KMS-11 (cell line): ENCODE measurements around the gene REPS1.

ENCODE experiments used
- H2AFZ ChIP-seq: fragments of 200-600 bp; sonication (generic); 2 replicates; pipeline ENCODE4 v1.6.1; 2016; ENCODE audit warnings: antibody characterized with exemption, mixed run types, low read depth
- H3K27ac ChIP-seq: fragments of 200-600 bp; sonication (generic); 2 replicates; pipeline ENCODE4 v1.6.1; 2016; ENCODE audit warnings: mild to moderate bottlenecking, mixed run types
- H3K27me3 ChIP-seq: fragments of 200-600 bp; sonication (generic); 2 replicates; pipeline ENCODE4 v1.6.1; 2017; ENCODE audit warnings: mild to moderate bottlenecking, low read depth, mixed run types, moderate library complexity; ENCODE audit not compliant: insufficient read depth
- H3K36me3 ChIP-seq: fragments of 200-600 bp; sonication (generic); 2 replicates; pipeline ENCODE4 v1.6.1; 2017; ENCODE audit warnings: mild to moderate bottlenecking, mixed run types; ENCODE audit not compliant: insufficient read depth
- H3K4me1 ChIP-seq: fragments of 200-600 bp; sonication (generic); 2 replicates; pipeline ENCODE4 v1.6.1; 2016; ENCODE audit warnings: mild to moderate bottlenecking, low read depth, mixed run types; ENCODE audit not compliant: poor library complexity, severe bottlenecking
- H3K4me2 ChIP-seq: fragments of 200-600 bp; sonication (generic); 2 replicates; pipeline ENCODE4 v1.7.0; 2016; ENCODE audit warnings: mild to moderate bottlenecking, mixed run types
- H3K4me3 ChIP-seq: fragments of 200-600 bp; sonication (generic); IDR thresholded peaks from 2 replicates; pipeline ENCODE4 v1.6.1; 2017; ENCODE audit warnings: low read depth, low read length, mixed read lengths; ENCODE audit not compliant: insufficient read depth
- H3K79me2 ChIP-seq: fragments of 200-600 bp; sonication (generic); 2 replicates; pipeline ENCODE4 v1.6.1; 2016; ENCODE audit warnings: low read depth, mixed run types; ENCODE audit not compliant: insufficient read depth
- H3K9ac ChIP-seq: fragments of 200-600 bp; sonication (generic); 2 replicates; pipeline ENCODE4 v1.6.1; 2016; ENCODE audit warnings: mild to moderate bottlenecking, mixed run types
- H4K20me1 ChIP-seq: fragments of 200-600 bp; sonication (generic); 2 replicates; pipeline ENCODE4 v1.6.1; 2016; ENCODE audit warnings: mild to moderate bottlenecking, mixed run types; ENCODE audit not compliant: insufficient read depth
- CTCF ChIP-seq: fragments of 200-600 bp; sonication (generic); conservative IDR thresholded peaks from 2 replicates; pipeline ENCODE4 v1.6.1; 2017; ENCODE audit warnings: low read depth, mild to moderate bottlenecking, antibody characterized with exemption, low read length, moderate library complexity, mixed read lengths

REPS1 gene

GRCh38 chr6:138863321-138863720 lies 124.7 kb downstream of the REPS1 start:
- TF ChIP-seq CTCF = no peak
- Histone ChIP-seq H3K4me2 (no peak overlapping the region), H3K4me1 (no peaks in the 10 kb centered on the region)

GRCh38 chr6:138862456-138862855 lies 125.6 kb downstream of the REPS1 start:
- H3K4me3 ChIP-seq = no peak overlapping the region
- H3K9ac ChIP-seq = no peak overlapping the region
- no peak for TF ChIP-seq CTCF
- H3K27ac ChIP-seq = no peak overlapping the region
- no peaks in the 10 kb centered on the region for H3K36me3 ChIP-seq
- no peaks in the 10 kb centered on the region for H3K27me3 ChIP-seq
- no peaks in the 10 kb centered on the region for H3K4me1 ChIP-seq
- no peak overlapping the region for H2AFZ ChIP-seq
- no peaks in the 10 kb centered on the region for H4K20me1 ChIP-seq
- no peak overlapping the region for H3K4me2 ChIP-seq
- H3K79me2 ChIP-seq = no peaks in the 10 kb centered on the region

More at GRCh38 chr6:138863321-138863720, 124.7 kb downstream of the REPS1 start:
- H3K79me2 ChIP-seq = no peaks in the 10 kb centered on the region
- H2AFZ ChIP-seq = no peak overlapping the region
- no peaks in the 10 kb centered on the region for H3K27me3 ChIP-seq
- H3K27ac ChIP-seq = no peak overlapping the region
- no peak overlapping the region for H3K9ac ChIP-seq
- H4K20me1 ChIP-seq = no peaks in the 10 kb centered on the region
- H3K4me3 ChIP-seq = no peak overlapping the region
- H3K36me3 ChIP-seq = no peaks in the 10 kb centered on the region

- no peak overlapping the region for H3K27ac ChIP-seq
- no peak overlapping the region for H3K4me2 ChIP-seq
- no peaks in the 10 kb centered on the region for H3K79me2 ChIP-seq
- H2AFZ ChIP-seq = no peak overlapping the region
- no peak for TF ChIP-seq CTCF
- H3K36me3 ChIP-seq = no peaks in the 10 kb centered on the region
- no peaks in the 10 kb centered on the region for H4K20me1 ChIP-seq
- no peak overlapping the region for H3K9ac ChIP-seq
- H3K4me1 ChIP-seq = no peaks in the 10 kb centered on the region
- H3K27me3 ChIP-seq = no peaks in the 10 kb centered on the region
- no peak overlapping the region for H3K4me3 ChIP-seq
Observed at GRCh38 chr6:138857775-138858174, 130.3 kb downstream of the REPS1 start.

GRCh38 chr6:138856654-138857053 lies 131.4 kb downstream of the REPS1 start:
- Histone ChIP-seq H4K20me1 (no peaks in the 10 kb centered on the region), H3K27ac (no peak overlapping the region), H3K4me3 (no peak overlapping the region), H3K36me3 (no peaks in the 10 kb centered on the region), H3K4me1 (no peaks in the 10 kb centered on the region), H3K9ac (no peak overlapping the region), H3K79me2 (no peaks in the 10 kb centered on the region), H3K27me3 (no peaks in the 10 kb centered on the region), H2AFZ (no peak overlapping the region), H3K4me2 (no peak overlapping the region)
- no peak for TF ChIP-seq CTCF
